ENCODE results near the gene TEP1. TPM values are rescaled to one million over a fixed set of nuclear protein-coding genes. Genes with fewer than 3 reads are reported as not detected.

The TEP1 gene
- total RNA-seq, 1 donor from 2014 or later: 16.6 TPM

DNA sequence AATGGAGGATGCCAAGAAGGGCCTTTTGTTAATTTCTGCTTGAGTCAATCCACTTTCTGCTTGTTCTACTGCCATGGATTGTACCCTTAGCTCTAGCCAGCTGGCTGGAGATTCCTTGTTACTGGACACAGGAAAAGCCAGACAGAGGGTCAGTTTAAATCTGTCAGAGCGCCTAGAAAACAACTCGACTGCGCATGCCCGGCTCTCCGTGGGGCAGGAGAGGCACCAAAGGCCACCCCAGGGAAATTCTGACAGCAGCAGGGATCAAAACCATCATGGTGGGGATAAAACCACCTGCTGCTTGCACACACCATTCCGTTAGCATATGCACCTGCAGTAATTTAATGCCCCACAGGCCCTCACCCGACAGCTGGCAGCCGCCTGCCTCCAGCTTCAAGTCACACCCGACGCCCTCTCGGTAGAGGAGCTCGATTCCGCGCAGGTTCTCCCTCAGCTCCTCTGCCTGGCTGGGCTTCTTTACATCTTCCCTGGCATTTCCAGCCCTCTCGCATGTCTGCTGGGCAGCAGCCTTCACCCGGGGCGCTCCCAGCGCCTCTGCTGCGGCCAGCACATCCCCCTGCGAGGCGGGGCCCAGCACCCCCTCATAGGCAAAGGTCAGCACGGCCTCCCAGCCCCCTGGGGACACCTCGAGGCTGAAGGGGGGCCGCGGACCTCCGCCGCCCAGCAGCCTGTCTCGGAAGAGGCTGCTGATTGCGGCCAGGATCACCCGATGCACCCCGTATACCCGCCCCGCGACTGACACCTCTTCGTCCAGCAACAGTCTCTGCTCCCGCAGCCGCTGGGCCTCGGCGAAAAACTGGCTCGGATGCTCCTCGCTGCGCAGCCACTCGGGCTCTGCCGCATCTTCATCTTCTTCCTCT, 21.6 kb upstream of the TEP1 start:
- no peak for DNase-seq (ENCODE audit: low read depth, low spot score)

DNA sequence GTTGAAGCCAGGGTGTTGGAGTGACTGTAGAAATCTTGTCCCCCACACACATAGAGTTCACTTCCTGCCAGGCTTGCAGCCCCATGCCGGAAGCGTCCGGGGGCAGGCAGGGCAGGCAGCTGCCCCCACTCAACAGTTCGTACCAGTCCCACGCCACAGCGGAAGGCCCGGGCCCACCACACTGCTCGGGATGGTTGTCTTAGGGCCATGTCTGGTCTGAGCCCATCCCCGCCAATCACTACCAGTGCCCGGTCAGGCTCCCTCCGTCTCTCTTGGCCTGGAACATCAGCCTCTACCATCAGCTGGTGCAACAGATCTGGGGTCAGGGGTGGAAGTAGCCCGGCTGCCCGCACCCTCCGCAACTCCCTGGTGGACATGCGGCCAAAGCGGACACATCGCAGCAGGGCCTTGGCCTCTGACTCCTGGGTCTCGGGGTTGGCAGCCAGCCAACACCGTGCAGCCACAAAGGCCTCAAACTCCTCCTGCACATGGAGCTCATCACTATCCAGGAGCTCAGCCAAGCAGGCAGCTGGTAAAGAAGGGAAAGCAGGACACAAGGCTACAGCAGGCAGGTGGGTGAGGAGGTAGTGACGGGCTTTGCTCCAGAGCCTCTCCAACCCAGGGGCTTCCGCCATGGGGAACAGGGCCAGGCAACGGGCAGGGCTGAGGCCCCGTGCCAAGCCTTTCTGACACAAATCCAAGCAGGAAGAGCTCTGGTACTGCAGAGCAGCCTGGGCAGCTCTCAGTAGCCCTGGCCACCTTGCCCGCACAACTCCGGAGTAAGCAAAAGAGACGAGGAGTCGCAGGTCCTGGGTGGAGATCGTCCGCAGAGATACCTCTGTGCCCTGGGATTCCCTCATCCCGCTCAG, 16.7 kb upstream of the TEP1 start:
- DNase-seq (ENCODE audit: low read depth, low spot score): no peak

DNA sequence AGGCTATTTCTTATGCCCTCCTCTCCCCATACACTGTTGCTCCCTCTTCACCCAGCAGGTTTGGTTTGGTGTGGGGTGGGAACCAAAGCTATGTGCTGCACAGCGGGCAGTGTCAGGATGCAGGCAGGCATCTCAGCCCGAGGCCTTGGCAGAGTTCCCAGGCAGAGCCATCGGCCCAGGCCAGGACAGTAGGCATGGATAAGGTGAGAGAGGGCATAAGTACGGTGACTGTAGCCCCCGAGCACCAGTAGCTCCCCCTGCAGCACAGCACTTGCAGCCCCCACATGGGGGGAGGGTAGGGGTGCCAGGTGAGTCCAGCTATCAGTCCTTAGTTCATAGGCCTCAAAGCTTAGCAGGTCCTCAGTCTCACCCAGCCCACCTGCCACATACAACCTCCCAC, 15.5 kb upstream of the TEP1 start:
- no peak for DNase-seq (ENCODE audit: low read depth, low spot score)

DNA sequence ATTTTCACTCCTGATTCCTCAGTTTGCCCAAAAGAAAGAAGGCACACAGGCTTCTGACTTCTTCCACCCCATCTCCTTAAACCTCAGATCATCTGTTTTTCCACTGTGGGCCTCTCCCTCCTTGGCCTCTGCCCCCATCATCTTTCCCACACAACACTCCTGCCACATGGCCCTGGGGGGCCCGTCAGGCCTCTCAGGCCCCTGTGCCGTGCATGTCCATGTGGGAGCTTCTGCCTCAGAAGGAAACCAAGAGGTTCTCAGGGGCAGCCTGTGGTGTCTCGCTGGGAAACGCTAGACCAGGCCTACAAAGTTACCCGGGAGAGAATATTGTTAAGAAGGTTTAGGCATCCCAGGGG, 14.7 kb upstream of the TEP1 start:
- DNase-seq (ENCODE audit: low read depth, low spot score): no peak

DNA sequence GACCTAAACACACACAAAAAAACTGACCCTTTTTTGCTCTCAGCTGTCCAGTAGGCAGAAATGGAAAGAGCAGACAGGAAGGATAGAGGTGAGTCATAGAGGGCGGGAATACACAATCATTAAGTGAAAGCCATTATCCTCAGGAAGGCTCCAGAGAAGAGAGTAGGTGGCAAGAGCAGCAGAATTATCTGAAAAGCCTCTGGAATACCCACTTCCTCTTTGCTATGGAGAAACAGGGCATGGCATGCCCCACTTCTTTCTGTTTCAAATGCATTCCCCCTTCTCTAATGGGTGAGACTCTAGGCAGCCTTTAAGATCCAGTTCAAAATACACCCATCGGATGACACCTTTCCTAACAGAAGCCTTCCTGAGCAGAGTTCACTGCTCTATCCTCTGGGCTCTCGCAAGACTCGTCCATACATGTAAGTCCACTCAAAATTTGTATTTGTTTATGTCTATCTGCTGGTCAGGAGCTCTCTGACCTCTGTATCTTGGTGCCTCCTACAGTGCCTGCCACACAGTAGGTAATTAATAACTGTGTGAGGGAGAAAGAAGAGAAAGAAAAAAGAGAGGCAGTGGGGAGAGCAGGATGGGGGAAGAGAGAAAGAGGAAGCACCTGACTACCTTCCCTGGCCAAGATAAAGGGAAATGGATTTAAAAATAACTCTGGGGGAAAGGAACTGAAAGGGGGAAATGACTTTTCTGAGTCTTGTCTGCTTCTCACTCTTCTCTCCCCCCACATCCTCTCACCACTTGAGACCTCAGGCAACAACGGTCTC, 14.1 kb upstream of the TEP1 start:
- DNase-seq (ENCODE audit: low read depth, low spot score): peak; percentile 43

DNA sequence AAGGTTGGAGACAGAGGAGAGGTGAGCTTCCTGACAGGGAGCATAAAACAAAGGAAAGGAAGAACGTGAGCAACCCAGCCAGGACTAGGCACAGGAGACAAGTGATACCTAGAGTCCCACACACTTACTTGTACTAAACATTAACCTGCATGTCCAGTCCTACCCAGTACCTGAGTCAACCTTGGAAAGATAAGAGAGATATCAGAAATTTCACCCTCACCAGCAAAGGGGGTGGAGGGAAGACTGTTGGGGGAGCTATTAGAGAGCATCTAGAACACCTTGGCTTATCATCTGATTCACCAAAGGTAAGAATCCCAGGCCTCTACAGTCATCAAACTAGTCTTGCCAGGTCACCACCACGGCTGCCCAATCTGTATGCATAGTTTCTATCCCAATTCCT, 11.6 kb upstream of the TEP1 start:
- DNase-seq (ENCODE audit: low read depth, low spot score): no peak

DNA sequence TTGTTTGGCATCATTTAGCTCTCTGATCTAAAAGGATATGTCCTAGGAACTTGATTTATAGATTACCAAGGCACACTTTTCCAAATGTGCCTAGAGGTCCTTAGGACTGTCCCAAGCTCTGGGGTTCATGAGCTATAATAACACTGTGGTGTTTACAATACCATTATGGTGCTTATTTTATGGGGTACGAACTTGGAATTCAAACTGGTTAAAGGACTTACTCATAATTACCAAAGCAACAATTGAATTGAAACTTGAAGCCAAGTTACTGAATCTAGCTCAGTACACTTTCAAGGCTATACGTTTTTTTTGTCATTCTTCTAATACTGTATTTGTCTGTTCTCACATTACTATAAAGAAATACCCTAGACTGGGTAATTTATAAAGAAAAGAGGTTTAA, 9.6 kb upstream of the TEP1 start:
- DNase-seq (ENCODE audit: low read depth, low spot score): no peak

DNA sequence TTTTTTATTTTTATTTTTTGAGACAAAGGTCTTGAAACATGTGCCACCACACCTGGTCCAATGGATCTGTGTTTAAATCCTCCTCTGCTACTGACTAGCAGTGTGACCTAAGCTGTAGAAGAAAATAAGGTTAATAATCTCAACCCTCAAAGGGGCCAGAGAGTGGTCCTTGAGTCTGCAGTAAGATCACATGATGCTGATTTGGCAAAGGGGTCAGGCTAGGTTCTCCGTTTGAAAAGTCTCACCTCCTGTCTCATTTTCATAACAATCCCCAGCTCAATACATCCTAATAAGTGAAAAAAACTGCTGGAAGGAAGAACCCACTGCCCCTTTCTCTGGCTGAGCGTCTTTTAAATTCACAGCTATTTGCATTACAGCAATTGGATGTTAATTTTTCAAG, 8.0 kb upstream of the TEP1 start:
- DNase-seq (ENCODE audit: low read depth, low spot score): no peak

DNA sequence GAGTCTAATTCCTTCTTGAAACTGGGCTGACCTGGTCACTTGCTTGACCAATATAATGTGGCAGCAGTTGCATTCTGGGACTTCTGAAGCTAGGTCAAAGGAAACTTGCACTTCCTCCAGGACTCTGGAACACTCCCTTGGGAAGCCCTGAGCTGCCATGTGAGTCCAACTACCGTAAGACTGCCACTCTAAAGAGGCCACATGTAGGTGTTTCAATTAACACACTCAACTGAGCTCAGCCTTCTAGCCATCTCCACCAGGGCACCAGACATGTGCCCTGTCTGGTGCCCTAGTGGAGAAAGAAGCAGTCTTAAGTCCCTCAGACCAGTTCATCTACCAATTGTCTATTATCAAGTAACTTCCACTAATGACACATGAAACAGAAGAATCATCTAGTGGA, 6.1 kb upstream of the TEP1 start:
- no peak for DNase-seq (ENCODE audit: low read depth, low spot score)

DNA sequence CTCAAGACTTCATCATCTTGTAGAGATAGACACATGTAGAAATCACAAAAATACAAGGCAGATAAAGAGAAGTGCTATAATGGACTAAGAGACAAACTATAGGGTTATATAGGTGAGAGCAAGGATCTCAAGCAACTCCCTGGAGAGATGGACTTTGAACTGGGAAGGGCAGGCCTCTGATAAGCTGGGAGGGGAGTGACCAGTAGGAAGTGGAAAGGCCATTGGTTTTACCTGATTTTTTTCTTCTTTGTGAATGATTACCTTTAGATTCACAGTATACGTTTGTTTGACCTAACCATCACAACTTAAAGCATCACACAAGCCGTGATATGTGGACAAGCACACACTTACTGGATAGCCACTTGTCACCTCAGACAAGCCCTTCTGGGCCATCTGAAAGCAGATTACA, 5.2 kb upstream of the TEP1 start:
- no peak for DNase-seq (ENCODE audit: low read depth, low spot score)

DNA sequence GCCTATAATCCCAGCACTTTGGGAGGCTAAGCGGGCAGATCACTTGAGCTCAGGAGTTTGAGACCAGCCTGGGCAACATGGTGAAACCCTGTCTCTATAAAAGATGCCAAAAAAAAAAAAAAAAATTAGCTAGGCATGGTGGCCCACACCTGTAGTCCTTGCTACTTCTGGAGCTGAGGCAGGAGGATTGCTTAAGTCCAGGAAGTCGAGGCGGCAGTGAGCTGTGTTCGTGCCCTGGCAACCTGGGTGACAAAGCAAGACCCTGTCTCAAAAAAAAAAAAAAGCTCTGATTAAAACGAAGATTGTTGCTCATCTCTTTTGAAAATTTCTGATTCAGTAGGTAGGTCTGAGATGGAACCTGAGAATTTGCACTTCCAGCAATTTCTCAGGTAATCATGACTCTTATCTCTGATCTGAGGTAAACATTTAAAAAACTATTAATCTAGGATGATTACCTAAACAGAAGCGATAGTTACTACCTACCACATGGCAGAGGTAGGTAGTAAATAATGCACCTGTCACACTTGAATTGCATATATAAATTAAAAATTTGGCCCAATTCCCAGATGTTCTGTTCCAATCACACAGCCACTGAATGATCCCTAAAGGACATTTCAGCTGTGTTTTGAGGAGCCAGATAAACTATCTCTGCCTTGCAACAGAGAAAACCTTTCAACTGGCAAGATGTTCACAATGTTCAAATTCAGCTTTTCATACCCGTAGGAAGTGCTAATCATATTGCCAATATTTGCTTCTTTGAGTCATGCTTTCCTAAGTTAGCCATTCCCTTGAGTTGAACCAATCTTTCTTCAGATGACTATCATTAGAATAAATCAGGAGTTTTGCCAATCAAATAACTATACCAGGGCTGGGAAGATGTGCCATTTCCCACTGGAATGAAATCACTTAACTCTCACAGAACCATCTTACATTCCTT, 4.2 kb upstream of the TEP1 start:
- DNase-seq (ENCODE audit: low read depth, low spot score): no peak

DNA sequence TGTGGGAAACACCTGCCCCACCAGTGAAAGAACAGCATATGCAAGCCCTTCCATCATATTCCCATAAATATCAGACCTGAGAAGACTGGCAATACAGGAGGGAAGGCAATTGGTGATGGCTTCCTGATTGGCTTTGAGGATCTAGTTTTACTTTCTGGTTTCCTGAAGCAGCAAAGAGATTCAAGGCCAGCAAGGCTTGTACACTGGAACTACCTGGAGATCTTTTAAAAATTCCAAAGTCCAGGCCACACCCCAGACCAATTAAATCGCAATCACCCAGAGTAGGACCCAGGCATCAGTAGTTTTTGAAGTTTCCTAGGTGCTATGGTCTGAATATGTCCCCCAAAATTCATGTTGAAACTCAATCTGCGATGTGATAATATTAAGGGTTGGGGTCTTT, 2.9 kb upstream of the TEP1 start:
- no peak for DNase-seq (ENCODE audit: low read depth, low spot score)

DNA sequence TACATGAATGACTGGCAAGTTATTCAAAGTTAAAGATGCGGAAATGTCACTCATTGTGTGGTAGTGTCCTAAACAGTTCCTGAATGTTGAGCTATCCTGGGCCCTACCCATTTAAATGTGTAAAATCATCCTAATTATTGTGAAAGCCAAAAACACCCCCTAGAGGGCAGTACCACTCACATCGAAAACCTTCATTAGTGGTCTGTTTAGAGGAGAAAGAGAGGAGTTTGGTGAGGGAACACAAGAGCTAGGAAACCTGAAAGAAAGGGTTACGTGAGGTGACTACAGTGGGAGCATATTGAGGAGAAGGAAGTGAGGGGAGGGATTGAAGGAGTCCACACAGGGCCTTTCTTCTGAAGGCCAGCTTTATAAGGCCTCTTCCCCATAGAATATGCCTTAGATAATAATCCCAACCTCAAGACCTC, 2.5 kb upstream of the TEP1 start:
- DNase-seq (ENCODE audit: low read depth, low spot score): peak; percentile 15

DNA sequence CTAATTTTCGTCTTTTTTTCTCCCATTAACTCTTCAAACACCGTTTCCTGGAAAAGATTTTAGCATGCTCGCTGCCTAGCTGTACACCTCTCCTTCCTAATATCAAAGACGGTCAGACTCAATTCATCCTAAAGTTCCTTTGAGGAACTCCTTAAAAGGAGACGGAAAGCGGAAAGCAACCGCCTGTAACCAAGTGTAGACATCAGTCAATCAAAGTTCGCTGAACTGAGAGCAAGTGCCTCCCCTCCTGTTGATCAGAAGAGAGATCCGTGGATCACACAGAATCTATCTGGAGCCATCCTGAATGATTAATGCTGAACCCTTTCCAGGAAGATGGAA, 412 bp upstream of the TEP1 start:
- DNase-seq (ENCODE audit: low read depth, low spot score): no peak

DNA sequence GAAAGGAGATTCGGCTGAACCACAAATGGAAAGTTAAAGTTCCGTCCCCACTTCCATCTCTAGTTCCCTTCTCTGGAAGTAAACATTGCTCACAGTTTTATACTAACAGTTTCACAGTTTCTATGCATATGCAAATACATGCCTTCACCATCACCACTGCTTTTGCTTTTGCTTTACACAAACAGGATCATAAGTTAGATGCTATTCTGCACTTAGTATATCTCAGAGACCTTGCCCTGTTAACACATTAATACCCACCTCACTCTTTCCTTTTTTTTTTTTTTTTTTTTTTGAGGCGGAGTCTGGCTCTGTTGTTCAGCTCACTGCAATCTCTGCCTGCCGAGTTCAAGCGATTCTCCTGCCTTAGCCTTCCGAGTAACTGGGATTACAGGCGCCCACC, 890 bp downstream of the TEP1 start:
- no peak for DNase-seq (ENCODE audit: low read depth, low spot score)

DNA sequence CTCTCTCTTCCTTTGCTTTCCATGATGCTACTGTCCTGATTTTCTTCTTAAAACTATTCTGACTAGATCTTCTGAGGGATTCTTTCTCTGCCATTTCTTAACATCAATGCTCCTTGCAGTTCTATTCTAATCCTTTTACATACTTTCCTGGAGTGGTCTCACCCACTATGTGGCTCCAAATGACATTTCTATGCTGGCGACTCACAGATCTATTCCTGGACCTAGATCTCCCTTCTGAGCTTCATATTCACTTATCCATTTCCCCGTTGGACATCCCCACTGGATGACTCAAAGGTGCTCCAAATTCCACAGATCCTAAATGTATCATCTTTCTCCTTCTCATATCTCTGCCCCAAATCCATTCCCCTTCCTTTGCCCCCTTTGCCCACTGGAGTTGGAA, 4.1 kb downstream of the TEP1 start:
- no peak for DNase-seq (ENCODE audit: low read depth, low spot score)

DNA sequence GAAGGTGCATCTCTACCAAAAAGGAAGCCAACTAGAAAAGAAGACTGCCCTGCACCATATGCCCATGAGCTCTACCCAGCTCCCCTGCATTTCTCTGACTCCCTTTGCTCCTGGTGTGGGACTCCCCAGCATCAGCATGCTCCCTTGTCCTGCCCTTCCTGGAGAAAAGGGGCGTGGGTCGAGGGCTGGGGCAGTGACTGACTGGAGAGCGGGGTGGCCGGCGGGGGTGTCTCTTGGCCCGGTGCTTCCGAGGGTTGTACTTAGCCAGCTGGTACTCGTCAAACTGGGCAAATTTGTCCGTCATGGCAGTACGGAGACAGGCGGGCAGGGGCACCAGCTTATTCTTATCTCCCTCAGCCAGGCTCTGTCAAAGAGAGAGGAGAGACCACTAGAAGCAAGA, 9.8 kb downstream of the TEP1 start:
- no peak for DNase-seq (ENCODE audit: low read depth, low spot score)

DNA sequence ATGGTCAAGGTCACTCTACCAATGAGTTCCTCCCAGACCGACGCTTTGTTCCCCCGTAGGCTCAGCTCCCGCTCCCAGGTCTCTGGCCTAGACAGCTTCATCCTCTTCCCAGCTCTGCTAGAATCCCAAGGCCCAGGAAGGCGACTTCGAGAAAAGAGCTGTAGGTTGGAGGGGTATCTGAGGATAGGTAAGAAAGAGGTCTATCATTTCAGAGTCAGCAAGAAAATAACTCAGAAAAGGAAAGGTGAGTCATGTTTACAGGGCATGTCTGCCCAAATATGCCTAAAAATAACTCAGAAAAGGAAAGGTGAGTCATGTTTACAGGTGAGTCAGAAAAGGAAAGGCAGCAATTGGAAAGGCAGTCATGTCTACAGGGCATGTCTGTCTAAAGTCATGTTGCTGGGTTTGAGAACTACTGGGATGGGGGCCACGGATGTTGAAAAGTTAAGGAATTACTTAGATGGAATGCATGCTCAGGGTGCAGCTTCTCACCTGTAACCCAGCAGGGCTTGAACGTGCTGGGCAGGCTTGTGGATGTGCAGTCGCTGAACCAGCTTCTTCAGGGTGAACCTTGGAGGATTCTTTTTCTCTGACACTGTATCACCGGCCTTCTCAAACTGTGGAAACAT, 12.2 kb downstream of the TEP1 start:
- no peak for DNase-seq (ENCODE audit: low read depth, low spot score)

DNA sequence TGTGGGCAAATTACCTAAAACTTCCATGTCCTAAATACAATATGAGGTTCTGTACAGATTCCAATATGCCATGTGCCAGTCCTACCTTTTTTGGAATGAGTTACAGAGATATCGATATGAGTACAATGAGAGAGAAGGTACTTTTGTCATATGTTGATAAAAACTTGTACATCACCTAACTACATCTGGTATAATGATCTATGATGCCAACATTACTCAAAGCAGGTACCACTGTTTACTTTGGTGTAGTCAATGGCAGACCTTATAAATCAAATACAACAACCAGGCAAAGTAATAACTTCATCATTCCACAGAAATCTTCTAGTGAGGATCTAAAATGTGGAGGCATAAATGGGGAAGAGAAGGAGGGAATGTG, 12.7 kb downstream of the TEP1 start:
- no peak for DNase-seq (ENCODE audit: low read depth, low spot score)

DNA sequence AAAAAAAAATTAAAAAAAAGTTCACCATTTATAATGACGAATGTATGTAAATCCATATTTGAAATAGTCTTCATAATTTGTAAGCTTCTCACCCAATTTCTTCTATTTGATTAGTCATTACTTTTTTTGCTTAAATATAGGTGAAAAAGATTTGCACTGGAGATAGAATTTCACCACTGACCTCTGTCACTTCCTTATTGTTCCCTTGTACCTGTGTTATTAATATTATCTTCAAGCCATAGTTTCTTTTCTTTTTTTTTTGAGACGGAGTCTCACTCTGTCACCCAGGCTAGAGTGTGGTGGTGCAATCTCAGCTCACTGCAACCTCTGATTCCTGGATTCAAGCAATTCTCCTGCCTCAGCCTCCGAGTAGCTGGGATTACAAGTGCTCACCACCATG, 15.8 kb downstream of the TEP1 start:
- DNase-seq (ENCODE audit: low read depth, low spot score): no peak

DNA sequence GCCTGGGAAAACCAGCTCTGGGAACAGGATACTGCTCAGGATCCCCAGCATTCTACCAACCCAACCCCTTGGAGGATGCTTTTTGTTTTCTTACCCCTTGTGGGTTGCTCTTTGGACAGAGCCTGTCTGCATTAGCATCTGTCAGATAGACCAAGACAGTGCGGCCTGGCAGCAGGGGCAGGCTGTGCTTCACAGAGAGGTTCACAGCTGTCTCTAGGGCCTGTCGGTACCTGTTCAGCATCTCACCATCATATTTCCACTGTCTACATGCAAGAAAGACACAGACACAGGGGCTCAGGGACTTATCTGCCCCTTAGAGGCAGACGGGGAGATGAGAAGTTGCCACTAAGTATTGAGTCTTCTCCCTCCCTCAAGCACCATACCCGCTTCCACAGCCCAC, 21.8 kb downstream of the TEP1 start:
- no peak for DNase-seq (ENCODE audit: low read depth, low spot score)
